Epithelial cell of esophagus (primary cell): ENCODE measurements around the gene RNF145.
"Not testable (repeated sequence)": the region's sequence is repeated elsewhere in the genome, so short reads cannot be mapped to it uniquely, and the experiment has no call there.

ENCODE experiments used
- DNase-seq: peaks from one replicate; pipeline ENCODE4 v3.0.0; 2010; ENCODE audit warnings: low read depth
- H3K4me3 ChIP-seq: 2 replicates; pipeline ENCODE4 v1.5.1; 2011; ENCODE audit warnings: mild to moderate bottlenecking, low read length, control low read depth
- TF ChIP-seq, protein P1 (sequence below): IDR thresholded peaks from 2 replicates; pipeline ENCODE4 v1.5.1; 2011; ENCODE audit warnings: low read depth, mild to moderate bottlenecking, low read length, control low read depth, inconsistent platforms; ENCODE audit not compliant: insufficient read depth; ENCODE audit errors: missing control alignments

RNF145 gene

DNA sequence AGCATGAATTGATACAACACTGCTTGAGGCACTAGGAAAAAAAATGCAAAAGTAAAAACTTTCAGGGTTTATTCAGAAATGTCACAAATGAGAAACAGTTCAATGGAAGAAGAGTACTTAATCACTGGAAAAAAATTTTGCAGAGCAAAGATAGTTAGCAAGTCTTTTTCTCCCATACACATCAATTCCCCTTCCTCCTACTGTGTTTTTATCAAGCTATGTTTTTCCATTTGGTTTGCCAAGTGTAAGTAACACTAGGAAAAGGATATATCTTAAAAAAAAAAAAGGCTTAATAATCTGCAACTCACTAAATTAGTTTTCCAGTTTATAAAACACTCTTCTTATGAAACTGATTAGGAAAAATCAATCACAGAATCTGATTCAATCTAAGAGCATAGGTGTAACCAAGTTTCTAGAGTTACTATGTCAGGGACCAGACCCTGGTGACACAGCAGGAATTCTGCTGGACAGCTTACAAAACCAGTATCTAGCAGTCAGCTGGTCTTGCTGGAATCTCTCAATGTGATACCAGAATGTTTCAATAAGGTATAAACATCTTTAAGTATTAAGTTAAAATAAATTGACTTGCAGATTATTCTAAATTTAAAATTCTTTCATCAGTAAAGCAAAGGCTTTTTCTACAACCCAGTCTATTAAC lies 34.7 kb downstream of the RNF145 start:
- TF ChIP-seq, protein P1, sequence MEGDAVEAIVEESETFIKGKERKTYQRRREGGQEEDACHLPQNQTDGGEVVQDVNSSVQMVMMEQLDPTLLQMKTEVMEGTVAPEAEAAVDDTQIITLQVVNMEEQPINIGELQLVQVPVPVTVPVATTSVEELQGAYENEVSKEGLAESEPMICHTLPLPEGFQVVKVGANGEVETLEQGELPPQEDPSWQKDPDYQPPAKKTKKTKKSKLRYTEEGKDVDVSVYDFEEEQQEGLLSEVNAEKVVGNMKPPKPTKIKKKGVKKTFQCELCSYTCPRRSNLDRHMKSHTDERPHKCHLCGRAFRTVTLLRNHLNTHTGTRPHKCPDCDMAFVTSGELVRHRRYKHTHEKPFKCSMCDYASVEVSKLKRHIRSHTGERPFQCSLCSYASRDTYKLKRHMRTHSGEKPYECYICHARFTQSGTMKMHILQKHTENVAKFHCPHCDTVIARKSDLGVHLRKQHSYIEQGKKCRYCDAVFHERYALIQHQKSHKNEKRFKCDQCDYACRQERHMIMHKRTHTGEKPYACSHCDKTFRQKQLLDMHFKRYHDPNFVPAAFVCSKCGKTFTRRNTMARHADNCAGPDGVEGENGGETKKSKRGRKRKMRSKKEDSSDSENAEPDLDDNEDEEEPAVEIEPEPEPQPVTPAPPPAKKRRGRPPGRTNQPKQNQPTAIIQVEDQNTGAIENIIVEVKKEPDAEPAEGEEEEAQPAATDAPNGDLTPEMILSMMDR, result no peak
- no peak overlapping the region for H3K4me3 ChIP-seq
- DNase-seq, result peak; percentile 34

DNA sequence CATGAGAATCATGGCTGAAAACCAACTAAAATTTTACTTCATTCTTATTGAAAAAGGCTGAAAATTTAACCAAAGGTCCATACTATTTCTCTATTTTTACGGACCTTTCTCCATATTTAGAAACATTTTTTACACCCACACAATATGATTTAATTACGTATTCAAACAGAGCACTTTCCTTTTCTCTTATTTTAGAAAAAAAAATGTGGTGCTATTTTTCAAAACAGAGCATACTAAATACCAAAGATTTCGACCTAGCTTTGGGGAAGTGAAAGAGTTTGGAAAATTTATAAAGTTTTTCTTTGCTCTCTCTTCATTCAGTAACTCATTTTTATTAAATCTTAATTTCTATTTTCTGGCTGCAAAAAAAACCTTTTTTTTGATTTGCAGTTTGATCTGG lies 38.1 kb downstream of the RNF145 start:
- DNase-seq, result no peak
- TF ChIP-seq, protein P1, result no peak
- H3K4me3 ChIP-seq, result no peak overlapping the region

DNA sequence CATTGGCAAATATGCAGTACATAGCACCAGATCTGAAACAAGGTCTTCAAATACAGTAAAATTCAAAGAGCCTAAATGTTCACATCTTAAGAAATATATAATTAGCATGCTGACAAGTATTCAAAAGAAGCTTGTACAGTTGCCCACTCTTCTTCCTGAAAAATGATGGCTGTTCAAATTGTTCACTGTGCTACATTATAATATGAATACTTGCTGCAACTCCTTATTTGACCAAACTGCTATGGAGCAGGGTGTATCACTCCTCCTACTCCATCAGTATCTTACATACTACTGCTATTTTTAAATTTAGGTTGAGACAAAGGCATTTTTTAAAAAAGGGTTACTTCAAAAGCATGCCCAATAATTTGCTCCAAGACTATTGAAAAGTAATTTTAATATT lies 39.3 kb downstream of the RNF145 start:
- TF ChIP-seq, protein P1, result no peak
- DNase-seq, result no peak
- no peak overlapping the region for H3K4me3 ChIP-seq

DNA sequence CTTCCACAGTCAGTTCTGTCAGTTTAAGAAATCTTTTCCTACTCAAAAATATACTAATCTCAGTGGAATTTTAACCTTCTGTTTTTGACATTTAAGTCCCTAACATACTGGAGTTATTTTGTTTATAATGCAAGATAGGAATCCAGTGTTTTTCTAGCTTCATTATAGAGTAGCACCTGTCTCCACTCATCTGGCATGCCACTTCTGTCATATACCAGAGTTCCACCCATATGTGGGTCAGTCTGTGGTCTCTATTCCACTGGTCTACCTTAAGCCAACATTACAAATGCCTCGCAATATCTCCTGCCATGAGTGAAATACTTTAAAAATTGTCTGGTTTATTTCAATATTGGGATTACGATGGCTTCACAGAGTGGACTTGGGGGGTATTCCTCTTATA lies 42.9 kb downstream of the RNF145 start:
- no peak for DNase-seq
- TF ChIP-seq, protein P1, result no peak
- H3K4me3 ChIP-seq, result no peak overlapping the region

DNA sequence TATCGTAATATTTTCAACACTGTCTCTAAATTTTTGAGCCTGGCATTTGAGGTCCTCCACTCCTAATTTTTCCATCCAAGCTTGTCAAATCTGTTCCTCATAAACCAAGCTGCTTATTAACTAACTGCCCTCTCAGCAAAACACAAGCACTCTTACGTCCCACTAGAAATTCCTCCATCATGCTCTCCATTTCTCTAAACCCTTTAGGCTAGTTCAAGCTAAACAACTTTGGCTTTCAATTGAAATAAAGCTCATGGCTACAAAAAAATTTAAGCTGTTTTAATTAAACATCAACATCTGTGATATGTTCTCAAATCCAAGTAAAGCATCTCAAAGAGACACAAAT lies 45.7 kb downstream of the RNF145 start:
- no peak overlapping the region for H3K4me3 ChIP-seq
- no peak for DNase-seq
- TF ChIP-seq, protein P1, result no peak

DNA sequence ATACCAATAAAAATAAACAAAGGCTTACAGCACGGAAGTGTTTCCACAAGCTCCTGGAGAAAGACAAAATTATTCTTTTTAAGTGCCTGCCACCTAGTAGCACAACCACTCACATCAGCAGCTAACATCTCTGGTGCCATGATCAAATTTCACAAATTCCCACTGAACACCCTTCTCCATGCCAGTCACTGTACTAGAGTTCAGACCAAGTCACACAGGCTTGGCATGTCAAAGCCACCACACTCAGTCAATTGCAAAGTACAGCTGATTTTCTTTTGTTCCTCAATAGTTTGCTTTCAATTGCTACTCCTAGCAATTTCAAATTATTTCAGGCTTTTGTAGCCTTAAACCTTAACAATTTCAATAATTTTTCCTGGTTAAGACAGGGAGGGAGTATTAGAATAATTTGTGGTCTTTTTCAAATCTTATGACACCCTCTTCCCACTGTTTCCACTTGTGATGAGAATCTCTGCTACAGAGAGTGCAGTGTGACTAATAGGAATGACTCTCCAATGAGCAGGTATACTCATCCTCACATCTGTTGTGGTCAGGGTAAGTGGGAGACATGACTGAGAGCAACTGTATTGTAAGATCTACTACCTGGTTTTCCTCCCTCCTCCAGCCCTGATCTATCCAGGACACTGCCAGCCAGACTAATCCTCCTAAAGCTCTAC lies 46.2 kb downstream of the RNF145 start:
- TF ChIP-seq, protein P1, result no peak

DNA sequence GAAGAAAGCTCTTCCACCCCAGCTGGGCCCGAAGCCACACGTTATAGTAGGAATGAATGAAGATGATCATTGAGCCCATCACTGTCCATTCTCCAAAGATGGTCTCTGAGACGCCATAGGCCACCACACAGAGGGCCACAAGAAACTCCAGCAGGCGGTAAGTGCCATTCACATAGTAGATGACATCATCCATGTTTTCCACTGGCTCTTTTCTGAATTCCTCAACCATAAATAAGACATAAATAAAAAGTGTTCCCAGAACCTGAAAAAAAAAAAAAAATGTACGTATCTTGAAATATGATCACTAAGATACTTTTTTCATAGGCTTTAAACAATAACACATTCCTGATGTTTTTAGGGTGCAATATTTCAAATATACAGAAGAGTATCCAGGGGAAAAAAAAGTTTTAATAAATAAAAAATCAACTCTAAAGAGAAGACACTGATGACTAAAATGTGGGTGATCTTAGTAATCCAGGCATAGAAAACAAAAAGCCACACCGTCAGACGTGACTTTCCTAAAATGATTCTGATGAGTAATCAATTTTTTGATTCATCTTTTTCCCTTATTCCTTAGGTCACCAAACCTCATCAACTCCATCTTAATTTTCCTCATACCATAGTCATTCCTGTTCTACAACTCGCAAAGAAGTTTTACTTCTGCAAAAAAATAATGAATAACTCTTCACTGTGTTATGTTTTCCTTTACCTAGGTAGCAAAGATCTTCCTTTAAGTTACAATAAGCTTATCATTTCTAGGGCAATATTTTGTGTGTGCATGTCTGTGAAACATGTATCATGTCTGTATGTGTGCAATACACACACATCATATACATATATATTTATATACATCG lies 47.8 kb downstream of the RNF145 start:
- TF ChIP-seq, protein P1, result no peak
- H3K4me3 ChIP-seq, result no peak overlapping the region
- peak; percentile 53 for DNase-seq

More for the DNA sequence above, 46.2 kb downstream of the RNF145 start:
- no peak overlapping the region for H3K4me3 ChIP-seq
- DNase-seq, result peak; percentile 92

DNA sequence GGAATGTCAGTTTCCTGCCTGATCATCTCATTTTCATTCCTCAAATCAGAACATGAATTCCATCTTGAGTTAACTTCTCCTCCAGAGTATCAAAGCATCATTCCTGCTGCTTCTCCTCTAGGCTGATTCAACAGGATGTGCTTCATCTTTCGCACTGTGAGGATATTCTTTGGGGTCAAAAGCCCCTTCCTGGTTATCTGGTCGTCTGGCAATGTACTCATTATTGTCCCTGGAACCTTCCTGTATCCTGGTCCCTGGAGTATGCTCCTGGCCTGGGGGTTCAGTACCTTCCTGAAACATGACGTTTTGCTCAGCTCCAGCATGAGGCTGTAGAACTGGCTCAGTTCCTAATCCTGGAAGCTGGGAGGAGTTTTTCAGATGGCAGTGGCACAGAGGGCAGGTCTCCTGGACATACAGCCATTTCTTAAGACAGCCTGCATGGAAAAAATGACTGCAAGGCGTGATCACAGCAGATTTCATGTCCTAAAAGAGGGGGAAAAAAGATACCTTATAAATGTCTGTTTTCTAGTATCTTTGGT lies 50.7 kb downstream of the RNF145 start:
- not testable (repeated sequence) for H3K4me3 ChIP-seq, DNase-seq
